H54 (cell line): ENCODE measurements around the gene DDO.

Source experiments
- DNase-seq: peaks from one replicate; pipeline ENCODE4 v3.0.0; 2011; ENCODE audit warnings: low spot score, mixed read lengths; ENCODE audit not compliant: insufficient read length
- FAIRE-seq: peaks from 3 replicates; lab custom pipeline; 2011; peaks lifted over from hg19 to GRCh38; lab: Jason Lieb, UNC
- POLR2A ChIP-seq: IDR thresholded peaks from 2 replicates; pipeline ENCODE4 v1.6.1; 2011; ENCODE audit warnings: low read depth, mild to moderate bottlenecking, low read length

Gene DDO

GRCh38 chr6:110408901-110409300, 6.5 kb downstream of the DDO start:
- FAIRE-seq (no peak), DNase-seq (no peak)
- no peak for TF ChIP-seq POLR2A

DNA sequence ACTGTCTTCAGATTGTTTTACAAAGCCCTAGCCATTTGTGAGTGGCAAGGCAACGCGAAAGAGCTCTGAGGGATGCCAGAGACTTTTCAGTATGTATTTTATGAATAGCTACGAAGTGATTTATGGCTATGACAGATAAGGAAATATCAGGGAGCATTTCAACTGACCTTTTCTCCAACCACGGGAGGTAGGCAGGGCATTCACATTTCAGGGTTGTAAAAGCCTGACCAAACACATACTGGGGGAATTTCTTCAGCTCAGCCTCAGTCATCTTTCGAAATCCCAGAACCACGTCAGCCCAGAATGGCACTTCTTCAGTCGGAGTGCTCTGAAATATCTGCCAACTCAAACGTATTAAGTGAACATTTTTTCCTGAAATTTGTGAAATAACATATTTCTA, 10.8 kb downstream of the DDO start:
- no peak for TF ChIP-seq POLR2A
- FAIRE-seq: no peak
- DNase-seq: no peak

GRCh38 chr6:110401585-110402176, 13.7 kb downstream of the DDO start:
- TF ChIP-seq POLR2A: no peak
- DNase-seq (no peak), FAIRE-seq (no peak)

- DNase-seq (no peak), FAIRE-seq (no peak)
- no peak for TF ChIP-seq POLR2A
Observed at GRCh38 chr6:110400208-110400607, 15.2 kb downstream of the DDO start.

GRCh38 chr6:110399219-110400071, 15.9 kb downstream of the DDO start:
- DNase-seq (no peak), FAIRE-seq (no peak)
- TF ChIP-seq POLR2A: no peak

- FAIRE-seq (no peak), DNase-seq (peak; percentile 45)
- TF ChIP-seq POLR2A: no peak
Observed at GRCh38 chr6:110398778-110399177, 16.6 kb downstream of the DDO start.

DNA sequence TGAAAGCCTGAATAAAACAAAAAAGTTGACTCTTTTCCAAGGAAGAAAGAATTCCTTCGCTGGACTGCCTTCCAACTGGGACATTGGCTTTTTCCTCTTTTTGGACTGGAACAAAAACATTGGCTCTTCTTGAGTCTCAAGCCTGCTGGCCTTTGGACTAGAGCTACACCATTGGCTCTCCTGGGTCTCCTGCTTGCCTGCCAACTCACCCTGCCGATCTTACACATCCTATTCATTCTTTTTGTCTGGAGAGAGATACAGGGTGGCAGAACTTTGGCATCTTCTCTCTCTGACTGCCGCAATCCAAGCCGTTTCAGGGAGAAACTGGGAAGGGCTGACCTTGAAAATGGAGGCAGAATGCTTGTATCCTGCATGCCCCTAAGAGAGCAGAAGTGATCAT, 20.2 kb downstream of the DDO start:
- no peak for DNase-seq
- no peak for FAIRE-seq
- no peak for TF ChIP-seq POLR2A

DNA sequence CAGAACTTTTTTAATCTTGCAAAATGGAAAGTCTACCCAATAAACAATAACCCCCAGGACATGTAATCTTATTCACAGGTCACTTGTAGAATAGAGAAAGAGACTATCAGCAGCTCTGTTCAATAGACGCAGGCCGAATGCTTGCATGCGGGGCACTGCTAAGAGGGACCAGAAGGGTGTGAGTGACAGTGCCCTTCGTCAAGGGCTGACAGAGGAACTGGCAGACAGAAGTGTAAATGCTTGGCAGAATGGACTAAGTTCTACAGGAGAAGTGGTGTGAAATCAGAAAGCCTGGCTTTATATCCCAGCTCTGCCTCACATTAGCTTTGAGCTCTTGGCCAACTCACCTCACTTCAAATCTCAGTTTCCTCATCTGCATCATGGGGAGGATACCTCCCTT, 21.0 kb downstream of the DDO start:
- no peak for FAIRE-seq
- DNase-seq: no peak
- no peak for TF ChIP-seq POLR2A

- no peak for FAIRE-seq
- DNase-seq: no peak
- TF ChIP-seq POLR2A: no peak
Observed at GRCh38 chr6:110392727-110393126, 22.6 kb downstream of the DDO start.

DNA sequence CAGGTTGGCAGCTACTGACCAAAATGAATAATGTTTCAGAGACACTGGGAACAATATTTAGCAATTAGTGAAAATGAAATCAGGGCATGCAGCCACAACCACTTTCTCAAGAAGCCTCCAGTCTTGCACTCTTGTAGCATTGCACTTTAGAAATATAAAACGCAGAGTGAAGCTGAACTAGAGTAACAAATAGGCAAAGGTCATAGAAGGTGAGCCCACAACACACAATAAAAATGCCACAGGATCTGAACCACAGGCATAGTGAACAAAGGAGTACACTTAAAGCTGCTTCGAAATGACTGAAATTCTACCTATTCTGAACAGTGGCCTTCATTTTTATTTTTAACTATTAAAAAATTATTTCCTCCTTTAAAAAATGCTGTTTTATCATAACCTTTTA, 25.0 kb downstream of the DDO start:
- DNase-seq: no peak
- no peak for FAIRE-seq
- TF ChIP-seq POLR2A: no peak

- TF ChIP-seq POLR2A: no peak
- FAIRE-seq: no peak
Observed at GRCh38 chr6:110389689-110390382, 25.5 kb downstream of the DDO start.

DNA sequence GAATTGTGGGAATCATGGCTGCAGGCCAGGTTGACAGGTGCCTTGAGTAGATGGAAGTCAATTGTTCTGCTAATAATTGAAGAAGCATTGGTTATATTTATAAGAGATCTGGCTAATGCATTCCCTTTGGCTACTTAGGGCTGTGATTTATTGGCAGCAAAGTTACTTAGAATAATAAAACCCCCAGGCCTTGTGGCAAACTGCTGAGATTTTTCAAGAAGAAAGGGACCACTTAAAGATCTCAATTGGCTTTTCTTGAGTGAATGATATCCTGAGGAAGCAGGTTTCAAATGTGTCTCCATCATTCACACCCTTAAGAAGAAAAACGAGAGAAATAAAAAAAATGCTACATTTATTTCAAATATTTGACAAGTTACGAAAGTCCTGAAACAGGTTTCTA, 27.4 kb downstream of the DDO start:
- no peak for TF ChIP-seq POLR2A
- DNase-seq (no peak), FAIRE-seq (no peak)

More at GRCh38 chr6:110389689-110390382, 25.5 kb downstream of the DDO start:
- DNase-seq: no peak

DNA sequence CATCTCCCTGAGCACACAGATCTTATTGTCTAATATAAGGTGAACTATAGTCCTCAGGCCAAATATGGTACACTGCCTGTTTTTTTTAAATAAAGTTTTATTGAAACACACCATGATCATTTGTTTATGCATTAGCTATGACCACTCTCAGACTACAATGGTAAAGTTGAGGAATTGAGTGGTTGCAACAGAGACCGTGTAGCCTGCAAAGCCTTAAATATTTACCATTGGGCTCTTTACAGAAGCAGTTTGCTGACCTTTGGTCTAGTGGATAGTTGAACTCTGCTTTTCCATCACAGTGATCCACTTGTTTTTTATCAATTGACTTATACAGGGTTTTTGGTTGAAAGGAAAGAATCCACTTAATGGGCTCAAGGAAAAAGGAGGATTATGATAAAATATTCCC, 29.9 kb downstream of the DDO start:
- no peak for TF ChIP-seq POLR2A
- DNase-seq (no peak), FAIRE-seq (no peak)

DNA sequence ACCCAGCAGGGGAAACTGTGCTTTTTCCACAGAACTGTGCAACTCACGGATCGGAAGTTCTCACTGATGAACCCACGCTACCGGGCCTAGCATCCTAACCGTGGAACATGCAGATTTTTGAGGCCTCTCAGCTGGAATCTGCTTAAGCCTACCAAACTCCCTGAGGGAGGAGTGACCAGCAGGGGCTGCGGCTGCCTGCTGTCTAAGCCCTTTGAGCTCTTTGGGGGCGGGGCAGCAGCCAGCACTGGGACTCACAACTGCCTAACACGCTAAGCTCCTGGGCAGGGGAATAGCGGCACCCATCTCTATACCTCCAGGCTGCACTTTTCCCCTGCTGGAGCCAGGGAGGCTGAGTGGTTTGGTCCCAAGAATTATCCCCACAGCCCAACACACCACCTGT, 36.8 kb downstream of the DDO start:
- FAIRE-seq: no peak
- DNase-seq: no peak
- TF ChIP-seq POLR2A: no peak
